K562 (cell line): ENCODE measurements around the gene CENPVL1. TPM values are rescaled to one million over a fixed set of nuclear protein-coding genes. Genes with fewer than 3 reads are reported as not detected.

Experiments used
- MTF1 ChIP-seq: fragments of 250-450 bp; sonication (Bioruptor Pico); IDR thresholded peaks from 2 replicates; pipeline ENCODE4 v1.9.0; 2021; ENCODE audit warnings: moderate library complexity, mild to moderate bottlenecking, inconsistent platforms, borderline replicate concordance
- RBBP5 ChIP-seq: fragments of 200-600 bp; sonication (generic); IDR thresholded peaks from 2 replicates; pipeline ENCODE4 v1.6.1; 2012; ENCODE audit warnings: borderline replicate concordance, mild to moderate bottlenecking, low read length, control low read depth, inconsistent platforms; ENCODE audit not compliant: insufficient read depth, poor library complexity, severe bottlenecking
- RCOR1 ChIP-seq, 2 experiments: IDR thresholded peaks; 2 replicates each; pipeline ENCODE4 v1.6.1; 2012; ENCODE audit warnings: low read depth in 2 of 2, low read length in 2 of 2, borderline replicate concordance in 1 of 2, improper control_type of control experiment in 1 of 2
- SMARCC2 ChIP-seq: fragments of 450-650 bp; IDR thresholded peaks from 2 replicates; pipeline ENCODE4 v1.6.1; 2017; ENCODE audit warnings: antibody characterized with exemption, moderate library complexity, mild to moderate bottlenecking, low read depth
- TCF7 ChIP-seq: sonication (generic); IDR thresholded peaks from 2 replicates; pipeline ENCODE4 v1.6.1; 2016; ENCODE audit warnings: antibody characterized with exemption, borderline replicate concordance
- ZBTB49 ChIP-seq: sonication (generic); formaldehyde crosslinking; IDR thresholded peaks from 2 replicates; pipeline ENCODE4 v1.8.0; 2022; ENCODE audit warnings: missing genetic modification reagents, mild to moderate bottlenecking, borderline replicate concordance
- ZNF253 ChIP-seq: fragments of 250-450 bp; sonication (Bioruptor Pico); conservative IDR thresholded peaks from 2 replicates; pipeline ENCODE4 v1.6.1; 2021; ENCODE audit warnings: mild to moderate bottlenecking
- polyA plus RNA-seq, 8 experiments: library from polyadenylated mRNA; depleted of rRNA in 4 of 8; stranded (reverse) in 5 of 8; unstranded in 3 of 8; fragments of >200 nt; fragmentation: Nextera tagmentation in 2 of 8; fragmentation: Illumina TruSeq in 1 of 8; extraction: Ambion mirVana in 2 of 8; extraction: Trizol in 1 of 8; gene quantifications; 2 replicates each; pipeline versions ENCODE4 v1.2.1 to v1.2.3, GENCODE V29; 2011 to 2014; ENCODE audit warnings: inconsistent platforms in 1 of 8, missing spikeins in 1 of 8
- total RNA-seq, 7 experiments: library from RNA; depleted of rRNA in 6 of 7; stranded (reverse); fragments of >200 nt in 6 of 7; fragmentation: Illumina TruSeq in 2 of 7; extraction: Trizol in 2 of 7; gene quantifications; 2 replicates each; pipeline versions ENCODE4 v1.2.1 to v1.2.3, GENCODE V29; 2011 to 2021; ENCODE audit warnings: low replicate concordance in 1 of 7
- TF ChIP-seq, protein P1 (sequence below): fragments of 450-650 bp; formaldehyde crosslinking; conservative IDR thresholded peaks from 2 replicates; pipeline ENCODE4 v1.4.0; 2022; ENCODE audit warnings: mild to moderate bottlenecking, missing genetic modification characterization
- TF ChIP-seq, protein P2 (sequence below), 2 experiments: fragments of 450-650 bp in 1 of 2; IDR thresholded peaks; 2 replicates each; pipeline ENCODE4 v1.6.1; 2011 to 2017; ENCODE audit warnings: low read depth in 2 of 2, antibody characterized with exemption in 1 of 2, borderline replicate concordance in 1 of 2, low read length in 1 of 2, mild to moderate bottlenecking in 1 of 2, mixed read lengths in 1 of 2; ENCODE audit not compliant: control insufficient read depth in 1 of 2

CENPVL1 gene
- total and polyA plus RNA-seq, 9 of the 15 experiments (the other 6 are each of a cell fraction or from before 2014, with no cell fraction given): not detected

- no peak for TF ChIP-seq ZNF253 (CRISPR knock-in tag)
- TF ChIP-seq, protein P1, sequence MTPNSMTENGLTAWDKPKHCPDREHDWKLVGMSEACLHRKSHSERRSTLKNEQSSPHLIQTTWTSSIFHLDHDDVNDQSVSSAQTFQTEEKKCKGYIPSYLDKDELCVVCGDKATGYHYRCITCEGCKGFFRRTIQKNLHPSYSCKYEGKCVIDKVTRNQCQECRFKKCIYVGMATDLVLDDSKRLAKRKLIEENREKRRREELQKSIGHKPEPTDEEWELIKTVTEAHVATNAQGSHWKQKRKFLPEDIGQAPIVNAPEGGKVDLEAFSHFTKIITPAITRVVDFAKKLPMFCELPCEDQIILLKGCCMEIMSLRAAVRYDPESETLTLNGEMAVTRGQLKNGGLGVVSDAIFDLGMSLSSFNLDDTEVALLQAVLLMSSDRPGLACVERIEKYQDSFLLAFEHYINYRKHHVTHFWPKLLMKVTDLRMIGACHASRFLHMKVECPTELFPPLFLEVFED: no peak
- no peak for TF ChIP-seq RBBP5
- no peak for TF ChIP-seq MTF1 (CRISPR knock-in tag)
- no peak for TF ChIP-seq TCF7
- no peak for TF ChIP-seq ZBTB49 (CRISPR knock-in tag)
- TF ChIP-seq RCOR1 (IDR thresholded peaks at IDR 0.05; ENCODE audit: borderline replicate concordance in 1 of 2, low read depth in 2 of 2, low read length in 2 of 2): no peak
- no peak for TF ChIP-seq SMARCC2
- TF ChIP-seq, protein P2, sequence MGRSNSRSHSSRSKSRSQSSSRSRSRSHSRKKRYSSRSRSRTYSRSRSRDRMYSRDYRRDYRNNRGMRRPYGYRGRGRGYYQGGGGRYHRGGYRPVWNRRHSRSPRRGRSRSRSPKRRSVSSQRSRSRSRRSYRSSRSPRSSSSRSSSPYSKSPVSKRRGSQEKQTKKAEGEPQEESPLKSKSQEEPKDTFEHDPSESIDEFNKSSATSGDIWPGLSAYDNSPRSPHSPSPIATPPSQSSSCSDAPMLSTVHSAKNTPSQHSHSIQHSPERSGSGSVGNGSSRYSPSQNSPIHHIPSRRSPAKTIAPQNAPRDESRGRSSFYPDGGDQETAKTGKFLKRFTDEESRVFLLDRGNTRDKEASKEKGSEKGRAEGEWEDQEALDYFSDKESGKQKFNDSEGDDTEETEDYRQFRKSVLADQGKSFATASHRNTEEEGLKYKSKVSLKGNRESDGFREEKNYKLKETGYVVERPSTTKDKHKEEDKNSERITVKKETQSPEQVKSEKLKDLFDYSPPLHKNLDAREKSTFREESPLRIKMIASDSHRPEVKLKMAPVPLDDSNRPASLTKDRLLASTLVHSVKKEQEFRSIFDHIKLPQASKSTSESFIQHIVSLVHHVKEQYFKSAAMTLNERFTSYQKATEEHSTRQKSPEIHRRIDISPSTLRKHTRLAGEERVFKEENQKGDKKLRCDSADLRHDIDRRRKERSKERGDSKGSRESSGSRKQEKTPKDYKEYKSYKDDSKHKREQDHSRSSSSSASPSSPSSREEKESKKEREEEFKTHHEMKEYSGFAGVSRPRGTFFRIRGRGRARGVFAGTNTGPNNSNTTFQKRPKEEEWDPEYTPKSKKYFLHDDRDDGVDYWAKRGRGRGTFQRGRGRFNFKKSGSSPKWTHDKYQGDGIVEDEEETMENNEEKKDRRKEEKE (IDR thresholded peaks at IDR 0.05; ENCODE audit: borderline replicate concordance in 1 of 2, control insufficient read depth in 1 of 2, low read depth in 2 of 2, low read length in 1 of 2): no peak
Measured at GRCh38 chrX:51747671-51748070, 37.4 kb downstream of the CENPVL1 start (continued).
